GM19324 (cell line): ENCODE measurements around the gene FBXO11.

Experiments used
- ATAC-seq: cut with Tn5 transposase; IDR thresholded peaks from one replicate; pipeline ENCODE4 v1.9.1; 2021; ENCODE audit warnings: mild to moderate bottlenecking, moderate library complexity; ENCODE audit not compliant: unreplicated experiment, low FRiP score

FBXO11 gene

DNA sequence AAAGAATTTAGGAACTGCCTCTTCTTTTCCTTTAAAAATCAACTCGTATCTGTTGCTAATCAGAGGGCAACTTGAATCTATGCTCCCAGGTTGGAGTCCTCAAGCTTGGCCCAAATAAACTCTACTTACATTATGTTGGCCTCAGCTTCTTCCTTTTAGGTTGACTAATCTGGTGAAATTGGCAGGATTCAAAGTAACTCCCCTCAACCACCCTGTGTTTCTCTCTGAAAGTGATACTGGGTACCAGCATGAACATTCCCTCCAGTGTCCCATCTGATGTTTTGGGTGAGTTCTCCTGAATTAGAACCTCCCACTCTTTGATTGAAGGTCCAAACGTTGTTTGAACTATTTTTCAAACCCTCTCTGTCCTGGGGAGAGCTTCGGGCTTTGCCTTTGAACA lies 164.7 kb downstream of the FBXO11 start:
- ATAC-seq, result no peak

GRCh38 chr2:47741101-47741500 lies 165.2 kb downstream of the FBXO11 start:
- ATAC-seq, result no peak
